B cell (primary cell): Measurements from ENCODE around the gene DCD.

Source experiments
- EZH2 ChIP-seq: IDR thresholded peaks from 2 replicates; pipeline ENCODE4 v1.6.1; 2012; ENCODE audit warnings: borderline replicate concordance, low read depth, mild to moderate bottlenecking, moderate library complexity, low read length; ENCODE audit not compliant: insufficient read depth, poor library complexity, severe bottlenecking
- TF ChIP-seq, protein P1 (sequence below): fragments of 200-600 bp; IDR thresholded peaks from one replicate; pipeline ENCODE4 v1.8.0; 2022; ENCODE audit warnings: antibody characterized with exemption, mild to moderate bottlenecking

DNA sequence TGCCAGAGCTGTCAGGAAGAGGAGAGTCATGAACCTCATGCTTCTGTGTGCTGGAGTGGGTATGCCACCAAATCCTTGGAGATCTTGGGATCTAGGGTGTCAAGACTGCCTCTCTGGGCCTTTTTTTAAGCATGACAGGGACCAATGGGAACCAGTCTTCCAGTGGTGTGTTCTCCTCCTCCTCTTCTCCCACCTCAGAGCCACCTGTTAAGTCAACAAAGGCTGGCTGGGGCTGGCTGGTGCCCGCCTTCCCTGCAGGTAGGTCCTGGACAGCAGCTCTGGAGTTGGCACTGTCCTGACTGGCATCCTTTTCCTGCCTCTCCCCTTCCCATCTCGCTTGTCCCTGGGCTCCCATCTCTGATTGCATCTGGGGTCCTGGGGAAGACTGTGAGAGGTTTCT lies at the start of gene DCD:
- TF ChIP-seq, protein P1, sequence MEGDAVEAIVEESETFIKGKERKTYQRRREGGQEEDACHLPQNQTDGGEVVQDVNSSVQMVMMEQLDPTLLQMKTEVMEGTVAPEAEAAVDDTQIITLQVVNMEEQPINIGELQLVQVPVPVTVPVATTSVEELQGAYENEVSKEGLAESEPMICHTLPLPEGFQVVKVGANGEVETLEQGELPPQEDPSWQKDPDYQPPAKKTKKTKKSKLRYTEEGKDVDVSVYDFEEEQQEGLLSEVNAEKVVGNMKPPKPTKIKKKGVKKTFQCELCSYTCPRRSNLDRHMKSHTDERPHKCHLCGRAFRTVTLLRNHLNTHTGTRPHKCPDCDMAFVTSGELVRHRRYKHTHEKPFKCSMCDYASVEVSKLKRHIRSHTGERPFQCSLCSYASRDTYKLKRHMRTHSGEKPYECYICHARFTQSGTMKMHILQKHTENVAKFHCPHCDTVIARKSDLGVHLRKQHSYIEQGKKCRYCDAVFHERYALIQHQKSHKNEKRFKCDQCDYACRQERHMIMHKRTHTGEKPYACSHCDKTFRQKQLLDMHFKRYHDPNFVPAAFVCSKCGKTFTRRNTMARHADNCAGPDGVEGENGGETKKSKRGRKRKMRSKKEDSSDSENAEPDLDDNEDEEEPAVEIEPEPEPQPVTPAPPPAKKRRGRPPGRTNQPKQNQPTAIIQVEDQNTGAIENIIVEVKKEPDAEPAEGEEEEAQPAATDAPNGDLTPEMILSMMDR = no peak
- TF ChIP-seq EZH2 = no peak
